ENCODE measurements around the gene LRRC10B.

DNA sequence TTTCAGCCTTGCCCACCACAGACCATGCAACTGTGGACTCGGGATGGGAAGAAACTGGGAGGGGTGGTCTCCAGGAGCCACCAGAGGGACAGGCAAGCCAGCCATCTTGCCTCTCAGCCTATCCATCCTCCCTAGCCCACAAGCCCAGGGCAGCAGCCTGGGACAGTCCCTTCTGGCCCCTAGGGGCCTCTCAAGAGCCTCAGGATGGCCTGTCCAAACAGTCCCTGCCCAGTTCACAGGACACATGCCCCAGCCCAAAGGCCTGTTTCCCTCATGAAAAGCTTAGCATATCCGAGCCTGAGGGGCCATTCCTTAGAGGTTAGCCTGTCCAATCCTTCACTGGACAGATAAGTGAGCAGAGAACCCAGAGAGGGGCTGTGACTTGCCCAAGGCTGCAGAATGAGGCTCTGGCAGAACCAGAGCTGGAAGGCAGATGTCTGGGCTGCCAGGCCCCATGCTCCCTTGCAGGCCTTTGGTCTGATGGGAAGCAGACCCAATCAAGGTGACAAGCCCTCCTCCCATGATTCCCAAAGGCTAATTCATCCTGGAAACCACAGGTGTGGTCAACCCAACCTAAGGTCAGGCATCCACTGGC lies 28.2 kb downstream of the LRRC10B start:
- no peak for TF ChIP-seq MAX (IDR thresholded peaks at IDR 0.05)
- no peak for TF ChIP-seq TCF12 (IDR thresholded peaks at IDR 0.05; ENCODE audit: low read depth, low read length)
- TF ChIP-seq SRF (IDR thresholded peaks at IDR 0.05; ENCODE audit: low read depth, low read length), result no peak
- no peak for TF ChIP-seq TAF1 (IDR thresholded peaks at IDR 0.05; ENCODE audit: low read depth, low read length)
- TF ChIP-seq CTCF (IDR thresholded peaks at IDR 0.05; ENCODE audit: control extremely low read depth in 1 of 3, insufficient read depth in 1 of 3, low read depth in 1 of 3, low read length in 3 of 3), result peak in 2 of 3 experiments; percentile 30 to 34; a peak in 3 of 4 replicates
- TF ChIP-seq USF2 (IDR thresholded peaks at IDR 0.05; ENCODE audit: low read length), result no peak
- no peak for TF ChIP-seq EP300 (IDR thresholded peaks at IDR 0.05; ENCODE audit: borderline replicate concordance in 1 of 2, low read depth in 2 of 2, low read length in 2 of 2)
- no peak for TF ChIP-seq BRCA1 (IDR thresholded peaks at IDR 0.05; ENCODE audit: low read depth, low read length)
- TF ChIP-seq, protein P1, sequence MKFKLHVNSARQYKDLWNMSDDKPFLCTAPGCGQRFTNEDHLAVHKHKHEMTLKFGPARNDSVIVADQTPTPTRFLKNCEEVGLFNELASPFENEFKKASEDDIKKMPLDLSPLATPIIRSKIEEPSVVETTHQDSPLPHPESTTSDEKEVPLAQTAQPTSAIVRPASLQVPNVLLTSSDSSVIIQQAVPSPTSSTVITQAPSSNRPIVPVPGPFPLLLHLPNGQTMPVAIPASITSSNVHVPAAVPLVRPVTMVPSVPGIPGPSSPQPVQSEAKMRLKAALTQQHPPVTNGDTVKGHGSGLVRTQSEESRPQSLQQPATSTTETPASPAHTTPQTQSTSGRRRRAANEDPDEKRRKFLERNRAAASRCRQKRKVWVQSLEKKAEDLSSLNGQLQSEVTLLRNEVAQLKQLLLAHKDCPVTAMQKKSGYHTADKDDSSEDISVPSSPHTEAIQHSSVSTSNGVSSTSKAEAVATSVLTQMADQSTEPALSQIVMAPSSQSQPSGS (IDR thresholded peaks at IDR 0.05; ENCODE audit: low read length), result no peak
- TF ChIP-seq EZH2 (IDR thresholded peaks at IDR 0.05; ENCODE audit: low read depth, low read length, severe bottlenecking), result no peak
- 0 out of 2 replicates have a peak, but pooled peaks have one; percentile 29 for TF ChIP-seq YY1 (IDR thresholded peaks at IDR 0.05; ENCODE audit: low read depth, low read length)
- no peak for TF ChIP-seq HDAC2 (IDR thresholded peaks at IDR 0.05; ENCODE audit: borderline replicate concordance in 1 of 2, low read depth in 2 of 2, low read length in 2 of 2)
